HCT116 (cell line): ENCODE measurements around the gene PWP2. TPM values are rescaled to one million over a fixed set of nuclear protein-coding genes. Genes with fewer than 3 reads are reported as not detected.

Source experiments
- ATAC-seq: fragments of 200-7000 bp; cut with Tn5 transposase; 2 replicates; pipeline ENCODE4 v1.9.1; 2020; ENCODE audit warnings: mild to moderate bottlenecking, moderate library complexity
- BruUV-seq: library from RNA; stranded (reverse); fragments of 400-500 nt; replicated peaks from 2 replicates; lab custom pipeline; 2021; lab: Mats Ljungman, UMichigan
- CTCF ChIA-PET: fragments of 300-600 bp; sonication (Branson Sonifier 250); formaldehyde crosslinking; loops from one replicate; lab custom pipeline; 2021; ENCODE audit warnings: antibody characterized with exemption; lab: Charles Lee
- POLR2A ChIA-PET: fragments of 300-600, 350-600 bp; sonication (Branson Sonifier 250); formaldehyde crosslinking; loops from one replicate; lab custom pipeline; 2021; ENCODE audit warnings: antibody characterized with exemption; lab: Charles Lee
- RAD21 ChIA-PET, 2 experiments: fragments of 300-600 bp; sonication (Branson Sonifier 250); formaldehyde crosslinking; loops; one replicate each; lab custom pipeline; 2023; ENCODE audit warnings: low total read pairs in 2 of 2; ENCODE audit not compliant: uncharacterized antibody in 2 of 2, unreplicated experiment in 2 of 2, low non-redundant PET in 1 of 2; lab: Charles Lee
- DNase-seq: peaks from one replicate; pipeline ENCODE4 v3.0.0-alpha.2; 2010; ENCODE audit warnings: low read depth, low spot score
- H2AFZ ChIP-seq: fragments of 200-600 bp; shearing (Covaris generic), sonication (generic); 2 replicates; pipeline ENCODE4 v1.6.1; 2017; ENCODE audit warnings: low read depth, mixed run types, mixed read lengths, antibody characterized with exemption, low read length; ENCODE audit not compliant: poor library complexity, severe bottlenecking
- H3K27ac ChIP-seq: 2 replicates; pipeline ENCODE4 v1.5.1; 2012; ENCODE audit warnings: low read depth, low read length
- H3K27me3 ChIP-seq: fragments of 200-600 bp; sonication (generic); 2 replicates; pipeline ENCODE4 v1.6.1; 2016; ENCODE audit warnings: mixed run types, low read length, mixed read lengths; ENCODE audit not compliant: insufficient read depth
- H3K36me3 ChIP-seq, 2 experiments: fragments of 200-500 bp in 1 of 2; fragments of 200-600 bp in 1 of 2; sonication (Bioruptor generic) in 1 of 2; sonication (generic) in 1 of 2; 2 replicates each; pipeline versions ENCODE4 v1.5.1 to v1.6.1; 2014 to 2016; ENCODE audit warnings: low read length in 2 of 2, inconsistent platforms in 1 of 2, mixed read lengths in 1 of 2, mixed run types in 1 of 2; ENCODE audit not compliant: insufficient read depth in 2 of 2, control insufficient read depth in 1 of 2
- H3K4me1 ChIP-seq, 2 experiments: fragments of 200-600 bp in 1 of 2; sonication (generic) in 1 of 2; 2 replicates each; pipeline versions ENCODE4 v1.5.1 to v1.6.1; 2012 to 2017; ENCODE audit warnings: low read length in 2 of 2, inconsistent platforms in 1 of 2, mild to moderate bottlenecking in 1 of 2, mixed read lengths in 1 of 2, mixed run types in 1 of 2, moderate library complexity in 1 of 2; ENCODE audit not compliant: insufficient read depth in 2 of 2, control insufficient read depth in 1 of 2
- H3K4me2 ChIP-seq: fragments of 200-600 bp; sonication (generic); 2 replicates; pipeline ENCODE4 v1.6.1; 2017; ENCODE audit warnings: mixed run types, low read length, mixed read lengths
- H3K4me3 ChIP-seq, 2 experiments: fragments of 200-600 bp in 1 of 2; sonication (generic) in 1 of 2; replicated peaks in 1 of 2; 2 replicates each; pipeline ENCODE4 v1.5.1; 2011 to 2016; ENCODE audit warnings: low read length in 2 of 2, control low read depth in 1 of 2, low read depth in 1 of 2, mild to moderate bottlenecking in 1 of 2, mixed read lengths in 1 of 2, mixed run types in 1 of 2
- H3K79me2 ChIP-seq: fragments of 200-600 bp; sonication (generic); 2 replicates; pipeline ENCODE4 v1.6.1; 2017; ENCODE audit warnings: mild to moderate bottlenecking, mixed run types, low read length, moderate library complexity, mixed read lengths; ENCODE audit not compliant: insufficient read depth
- H3K9ac ChIP-seq: fragments of 200-600 bp; sonication (generic); 2 replicates; pipeline ENCODE4 v1.6.1; 2016; ENCODE audit warnings: low read length, mixed read lengths
- H3K9me2 ChIP-seq: fragments of 200-600 bp; sonication (generic), shearing (Covaris generic); 2 replicates; pipeline ENCODE4 v1.6.1; 2017; ENCODE audit warnings: mixed run types, mild to moderate bottlenecking, moderate library complexity; ENCODE audit not compliant: insufficient read depth
- H3K9me3 ChIP-seq, 2 experiments: fragments of 200-500 bp in 1 of 2; fragments of 200-600 bp in 1 of 2; sonication (Bioruptor generic) in 1 of 2; sonication (generic) in 1 of 2; 2 replicates each; pipeline ENCODE4 v1.6.1; 2014 to 2017; ENCODE audit warnings: low read length in 2 of 2, mixed read lengths in 2 of 2, inconsistent platforms in 1 of 2, low read depth in 1 of 2, mild to moderate bottlenecking in 1 of 2, mixed run types in 1 of 2, moderate library complexity in 1 of 2; ENCODE audit not compliant: control insufficient read depth in 1 of 2, insufficient read depth in 1 of 2
- H4K20me1 ChIP-seq: fragments of 200-600 bp; sonication (generic), shearing (Covaris generic); 2 replicates; pipeline ENCODE4 v1.6.1; 2017; ENCODE audit warnings: mixed run types, mild to moderate bottlenecking, moderate library complexity; ENCODE audit not compliant: insufficient read depth
- ATF3 ChIP-seq: IDR thresholded peaks from 2 replicates; pipeline ENCODE4 v1.6.1; 2012
- CBX3 ChIP-seq: IDR thresholded peaks from 2 replicates; pipeline ENCODE4 v1.6.1; 2012; ENCODE audit warnings: low read depth
- CTCF ChIP-seq, 3 experiments: fragments of 200-600 bp in 1 of 3; sonication (generic) in 1 of 3; IDR thresholded peaks in 2 of 3; conservative IDR thresholded peaks in 1 of 3; 2 replicates each; pipeline ENCODE4 v1.5.1; 2012 to 2017; ENCODE audit warnings: low read depth in 2 of 3, low read length in 2 of 3, antibody characterized with exemption in 1 of 3, borderline replicate concordance in 1 of 3, control low read depth in 1 of 3, mild to moderate bottlenecking in 1 of 3, mixed read lengths in 1 of 3, mixed run types in 1 of 3, moderate library complexity in 1 of 3; ENCODE audit not compliant: insufficient read depth in 1 of 3
- EZH2 ChIP-seq: fragments of 200-600 bp; sonication (generic); IDR thresholded peaks from 2 replicates; pipeline ENCODE4 v1.6.1; 2017; ENCODE audit warnings: antibody characterized with exemption, mixed run types
- EZH2phosphoT487 ChIP-seq: fragments of 200-600 bp; IDR thresholded peaks from 2 replicates; pipeline ENCODE4 v1.6.1; 2018; ENCODE audit warnings: antibody characterized with exemption, borderline replicate concordance
- JUND ChIP-seq: IDR thresholded peaks from 2 replicates; pipeline ENCODE4 v1.6.1; 2012
- MAX ChIP-seq: IDR thresholded peaks from 2 replicates; pipeline ENCODE4 v1.6.1; 2012
- POLR2A ChIP-seq: IDR thresholded peaks from 2 replicates; pipeline ENCODE4 v1.7.0; 2011; ENCODE audit warnings: borderline replicate concordance; ENCODE audit not compliant: insufficient read depth, insufficient read length; ENCODE audit errors: extremely low read depth
- POLR2AphosphoS5 ChIP-seq: IDR thresholded peaks from 2 replicates; pipeline ENCODE4 v1.6.1; 2011; ENCODE audit warnings: mild to moderate bottlenecking, low read depth, low read length, moderate library complexity
- SP1 ChIP-seq: IDR thresholded peaks from 2 replicates; pipeline ENCODE4 v1.6.1; 2012; ENCODE audit warnings: low read depth
- YY1 ChIP-seq: IDR thresholded peaks from 2 replicates; pipeline ENCODE4 v1.6.1; 2011; ENCODE audit warnings: low read length, low read depth, moderate library complexity, mild to moderate bottlenecking; ENCODE audit not compliant: insufficient replicate concordance; ENCODE audit errors: extremely low read depth
- ZBTB33 ChIP-seq: IDR thresholded peaks from 2 replicates; pipeline ENCODE4 v1.6.1; 2011; ENCODE audit warnings: mild to moderate bottlenecking, low read length, moderate library complexity; ENCODE audit not compliant: insufficient replicate concordance; ENCODE audit errors: extremely low read depth
- ZNF274 ChIP-seq: fragments of 200-500 bp; sonication (Bioruptor generic); IDR thresholded peaks from 2 replicates; pipeline ENCODE4 v1.6.1; 2014; ENCODE audit warnings: mild to moderate bottlenecking, low read depth, low read length, inconsistent platforms
- intact Hi-C: fragments of 100-400 bp; cut with micrococcal nuclease; formaldehyde crosslinking; loops from 2 replicates; pipeline ENCODE4 v1.10.0; 2022
- total RNA-seq: library from RNA; stranded (reverse); gene quantifications from one replicate; pipeline ENCODE4 v1.2.1, GENCODE V29; 2021; ENCODE audit not compliant: unreplicated experiment

Gene PWP2
- total RNA-seq, 1 experiment from 2014 or later = 43.1 TPM

GRCh38 chr21:44087426-44088400 lies 19.5 kb upstream of the PWP2 start:
- peaks cover 22 to 28% of the 10 kb centered on the region in 2 experiments; a peak in 3 of 4 replicates for H3K36me3 ChIP-seq
- POLR2A ChIA-PET = no interaction called here
- H3K27ac ChIP-seq = no peak overlapping the region
- H3K79me2 ChIP-seq = no peaks in the 10 kb centered on the region; the same call in 1 of the 2 replicates
- H3K4me2 ChIP-seq = no peak overlapping the region
- H3K9me2 ChIP-seq = no peaks in the 10 kb centered on the region
- no peak for DNase-seq
- H4K20me1 ChIP-seq = no peaks in the 10 kb centered on the region
- TF ChIP-seq ZNF274 (no peak), CBX3 (no peak)
- no peak overlapping the region for H2AFZ ChIP-seq
- no peak for ATAC-seq
- H3K4me3 ChIP-seq = no peak overlapping the region
- CTCF ChIA-PET = no interaction called here
- no peaks in the 10 kb centered on the region for H3K4me1 ChIP-seq
- intact Hi-C loops = no loop called here
- BruUV-seq = no TSS peak
- no peak overlapping the region for H3K9ac ChIP-seq
- H3K27me3 ChIP-seq = no peaks in the 10 kb centered on the region
- H3K9me3 ChIP-seq = no peaks in the 10 kb centered on the region
- RAD21 ChIA-PET = no interaction called here

- H3K4me1 ChIP-seq = no peaks in the 10 kb centered on the region
- ChIA-PET RAD21 (no interaction called here), CTCF (no interaction called here), POLR2A (no interaction called here)
- DNase-seq = no peak
- H3K36me3 ChIP-seq = peaks cover 16 to 24% of the 10 kb centered on the region in 2 experiments; a peak in 3 of 4 replicates
- H3K9me2 ChIP-seq = no peaks in the 10 kb centered on the region
- H3K27ac ChIP-seq = no peak overlapping the region
- no peaks in the 10 kb centered on the region; the same call in 1 of the 2 replicates for H3K79me2 ChIP-seq
- BruUV-seq = no TSS peak
- H3K9me3 ChIP-seq = no peaks in the 10 kb centered on the region
- no peak overlapping the region for H3K4me3 ChIP-seq
- no peaks in the 10 kb centered on the region for H3K27me3 ChIP-seq
- no peak for ATAC-seq
- no peak overlapping the region for H3K9ac ChIP-seq
- H3K4me2 ChIP-seq = no peak overlapping the region
- H2AFZ ChIP-seq = no peak overlapping the region
- intact Hi-C loops = no loop called here
- H4K20me1 ChIP-seq = no peaks in the 10 kb centered on the region
- no peak for TF ChIP-seq SP1
- TF ChIP-seq CBX3 = no peak
- TF ChIP-seq ZBTB33 = no peak
- TF ChIP-seq POLR2AphosphoS5 = no peak
- TF ChIP-seq ZNF274 = no peak
- no peak for TF ChIP-seq YY1
- no peak for TF ChIP-seq CTCF (IDR thresholded peaks at IDR 0.05 in 2 of 3, conservative IDR thresholded peaks at IDR 0.05 in 1 of 3; ENCODE audit: borderline replicate concordance in 1 of 3, insufficient read depth in 1 of 3, low read depth in 2 of 3, low read length in 2 of 3)
- no peak for TF ChIP-seq MAX
- no peak for TF ChIP-seq ATF3
- TF ChIP-seq POLR2A = no peak
- no peak for TF ChIP-seq JUND
- TF ChIP-seq EZH2 = no peak
- no peak for TF ChIP-seq EZH2phosphoT487
These were observed 18.8 kb upstream of the PWP2 start for GRCh38 chr21:44088401-44088780.
